Panc1 (cell line): ENCODE measurements around the gene CBLL1. TPM values are rescaled to one million over a fixed set of nuclear protein-coding genes. Genes with fewer than 3 reads are reported as not detected.

Experiments used
- ATAC-seq: fragments of 200-7000 bp; cut with Tn5 transposase; 2 replicates; pipeline ENCODE4 v1.9.1; 2020; ENCODE audit warnings: mild to moderate bottlenecking, moderate library complexity
- BruUV-seq: library from RNA; stranded (reverse); fragments of 400-500 nt; replicated peaks from 2 replicates; lab custom pipeline; 2021; lab: Mats Ljungman, UMichigan
- CTCF ChIA-PET: fragments of 300-600 bp; sonication (Branson Sonifier 250); formaldehyde crosslinking; loops from one replicate; lab custom pipeline; 2022; ENCODE audit warnings: antibody characterized with exemption; lab: Charles Lee
- POLR2A ChIA-PET: fragments of 300-600 bp; sonication (Branson Sonifier 250); formaldehyde crosslinking; loops from one replicate; lab custom pipeline; 2022; ENCODE audit warnings: antibody characterized with exemption; lab: Charles Lee
- DNase-seq: peaks from one replicate; pipeline ENCODE4 v3.0.0-alpha.2; 2010; ENCODE audit warnings: low read depth, low spot score
- H3K27ac ChIP-seq: 2 replicates; pipeline ENCODE4 v1.5.1; 2011; ENCODE audit warnings: mild to moderate bottlenecking, low read length, inconsistent platforms
- H3K27me3 ChIP-seq: fragments of 200-500 bp; sonication (Bioruptor generic); 2 replicates; pipeline ENCODE4 v1.6.0; 2014; ENCODE audit warnings: low read length, inconsistent platforms; ENCODE audit not compliant: control insufficient read depth, insufficient read depth
- H3K36me3 ChIP-seq: fragments of 200-500 bp; sonication (Bioruptor generic); 2 replicates; pipeline ENCODE4 v1.5.1; 2014; ENCODE audit warnings: inconsistent platforms, mild to moderate bottlenecking, low read length, moderate library complexity; ENCODE audit not compliant: control insufficient read depth, insufficient read depth
- H3K4me1 ChIP-seq: 2 replicates; pipeline ENCODE4 v1.5.1; 2011; ENCODE audit warnings: inconsistent platforms, mild to moderate bottlenecking, low read length, moderate library complexity; ENCODE audit not compliant: control insufficient read depth, insufficient read depth
- H3K4me3 ChIP-seq, 2 experiments: 2 replicates each; pipeline ENCODE4 v1.5.1; 2011 to 2012; ENCODE audit warnings: low read depth in 2 of 2, low read length in 2 of 2, mild to moderate bottlenecking in 2 of 2, inconsistent platforms in 1 of 2, moderate library complexity in 1 of 2
- H3K9me3 ChIP-seq: fragments of 200-500 bp; sonication (Bioruptor generic); 2 replicates; pipeline ENCODE4 v1.5.1; 2014; ENCODE audit warnings: low read depth, mild to moderate bottlenecking, inconsistent platforms, low read length, moderate library complexity; ENCODE audit not compliant: control insufficient read depth, insufficient read depth
- POLR2AphosphoS5 ChIP-seq: IDR thresholded peaks from 2 replicates; pipeline ENCODE4 v1.6.1; 2012; ENCODE audit warnings: mild to moderate bottlenecking, low read depth, low read length, moderate library complexity
- SIN3A ChIP-seq: IDR thresholded peaks from 2 replicates; pipeline ENCODE4 v1.6.1; 2012; ENCODE audit warnings: low read depth, mild to moderate bottlenecking, low read length, moderate library complexity, borderline replicate concordance; ENCODE audit not compliant: insufficient read depth
- TCF7L2 ChIP-seq: IDR thresholded peaks from 2 replicates; pipeline ENCODE4 v1.6.1; 2011; ENCODE audit warnings: mild to moderate bottlenecking, low read depth, low read length, inconsistent platforms
- in situ Hi-C: cut with HindIII; loops from 2 replicates; pipeline ENCODE4 v1.10.0; 2016; ENCODE audit warnings: low sequenced_read_pairs, low pct_unique_long_range_greater_than_20kb
- intact Hi-C: fragments of 100-400 bp; cut with micrococcal nuclease; formaldehyde crosslinking; loops from one replicate; pipeline ENCODE4 v1.10.0; 2022; ENCODE audit not compliant: unreplicated experiment
- total RNA-seq: library from RNA; stranded (reverse); gene quantifications from one replicate; pipeline ENCODE4 v1.2.1, GENCODE V29; 2021; ENCODE audit not compliant: unreplicated experiment
- TF ChIP-seq, protein P1 (sequence below), 2 experiments: IDR thresholded peaks; 2 replicates each; pipeline ENCODE4 v1.6.1; 2011 to 2012; ENCODE audit warnings: low read depth in 2 of 2, control low read depth in 1 of 2, low read length in 1 of 2, mild to moderate bottlenecking in 1 of 2, moderate library complexity in 1 of 2; ENCODE audit not compliant: insufficient read depth in 1 of 2
- TF ChIP-seq, protein P2 (sequence below): fragments of 450-650 bp; IDR thresholded peaks from 2 replicates; pipeline ENCODE4 v1.5.1; 2017; ENCODE audit warnings: mild to moderate bottlenecking

Gene CBLL1
- total RNA-seq, 1 experiment from 2014 or later, result 34.7 TPM

DNA sequence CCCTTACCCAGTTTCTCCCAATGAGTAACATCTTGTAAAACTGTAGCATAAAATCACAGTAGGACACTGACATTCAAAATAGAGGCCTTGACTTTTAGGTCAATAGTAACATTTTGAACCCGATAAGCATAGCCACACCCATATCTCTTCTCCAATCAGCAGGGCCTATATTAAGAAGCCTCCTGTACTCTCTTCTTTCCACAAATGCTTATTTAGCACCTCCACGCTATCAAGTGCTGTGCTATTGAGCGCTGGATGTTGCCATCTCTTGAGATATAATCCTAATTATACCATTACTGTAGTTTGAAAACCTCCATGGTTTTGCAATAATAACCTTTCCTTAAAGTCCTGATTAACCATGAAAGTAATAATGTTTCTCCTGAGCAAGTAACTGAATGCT is 40.1 kb upstream of the CBLL1 start:
- TF ChIP-seq, protein P1, sequence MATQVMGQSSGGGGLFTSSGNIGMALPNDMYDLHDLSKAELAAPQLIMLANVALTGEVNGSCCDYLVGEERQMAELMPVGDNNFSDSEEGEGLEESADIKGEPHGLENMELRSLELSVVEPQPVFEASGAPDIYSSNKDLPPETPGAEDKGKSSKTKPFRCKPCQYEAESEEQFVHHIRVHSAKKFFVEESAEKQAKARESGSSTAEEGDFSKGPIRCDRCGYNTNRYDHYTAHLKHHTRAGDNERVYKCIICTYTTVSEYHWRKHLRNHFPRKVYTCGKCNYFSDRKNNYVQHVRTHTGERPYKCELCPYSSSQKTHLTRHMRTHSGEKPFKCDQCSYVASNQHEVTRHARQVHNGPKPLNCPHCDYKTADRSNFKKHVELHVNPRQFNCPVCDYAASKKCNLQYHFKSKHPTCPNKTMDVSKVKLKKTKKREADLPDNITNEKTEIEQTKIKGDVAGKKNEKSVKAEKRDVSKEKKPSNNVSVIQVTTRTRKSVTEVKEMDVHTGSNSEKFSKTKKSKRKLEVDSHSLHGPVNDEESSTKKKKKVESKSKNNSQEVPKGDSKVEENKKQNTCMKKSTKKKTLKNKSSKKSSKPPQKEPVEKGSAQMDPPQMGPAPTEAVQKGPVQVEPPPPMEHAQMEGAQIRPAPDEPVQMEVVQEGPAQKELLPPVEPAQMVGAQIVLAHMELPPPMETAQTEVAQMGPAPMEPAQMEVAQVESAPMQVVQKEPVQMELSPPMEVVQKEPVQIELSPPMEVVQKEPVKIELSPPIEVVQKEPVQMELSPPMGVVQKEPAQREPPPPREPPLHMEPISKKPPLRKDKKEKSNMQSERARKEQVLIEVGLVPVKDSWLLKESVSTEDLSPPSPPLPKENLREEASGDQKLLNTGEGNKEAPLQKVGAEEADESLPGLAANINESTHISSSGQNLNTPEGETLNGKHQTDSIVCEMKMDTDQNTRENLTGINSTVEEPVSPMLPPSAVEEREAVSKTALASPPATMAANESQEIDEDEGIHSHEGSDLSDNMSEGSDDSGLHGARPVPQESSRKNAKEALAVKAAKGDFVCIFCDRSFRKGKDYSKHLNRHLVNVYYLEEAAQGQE (IDR thresholded peaks at IDR 0.05; ENCODE audit: insufficient read depth in 1 of 2, low read depth in 2 of 2, low read length in 1 of 2), result no peak
- TF ChIP-seq, protein P2, sequence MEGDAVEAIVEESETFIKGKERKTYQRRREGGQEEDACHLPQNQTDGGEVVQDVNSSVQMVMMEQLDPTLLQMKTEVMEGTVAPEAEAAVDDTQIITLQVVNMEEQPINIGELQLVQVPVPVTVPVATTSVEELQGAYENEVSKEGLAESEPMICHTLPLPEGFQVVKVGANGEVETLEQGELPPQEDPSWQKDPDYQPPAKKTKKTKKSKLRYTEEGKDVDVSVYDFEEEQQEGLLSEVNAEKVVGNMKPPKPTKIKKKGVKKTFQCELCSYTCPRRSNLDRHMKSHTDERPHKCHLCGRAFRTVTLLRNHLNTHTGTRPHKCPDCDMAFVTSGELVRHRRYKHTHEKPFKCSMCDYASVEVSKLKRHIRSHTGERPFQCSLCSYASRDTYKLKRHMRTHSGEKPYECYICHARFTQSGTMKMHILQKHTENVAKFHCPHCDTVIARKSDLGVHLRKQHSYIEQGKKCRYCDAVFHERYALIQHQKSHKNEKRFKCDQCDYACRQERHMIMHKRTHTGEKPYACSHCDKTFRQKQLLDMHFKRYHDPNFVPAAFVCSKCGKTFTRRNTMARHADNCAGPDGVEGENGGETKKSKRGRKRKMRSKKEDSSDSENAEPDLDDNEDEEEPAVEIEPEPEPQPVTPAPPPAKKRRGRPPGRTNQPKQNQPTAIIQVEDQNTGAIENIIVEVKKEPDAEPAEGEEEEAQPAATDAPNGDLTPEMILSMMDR, result no peak
- TF ChIP-seq SIN3A, result no peak
- no peak for TF ChIP-seq TCF7L2
- no peak for TF ChIP-seq POLR2AphosphoS5
- DNase-seq (no peak), ATAC-seq (no peak)
- intact Hi-C loops, result no loop called here
- ChIA-PET POLR2A (no interaction called here), CTCF (no interaction called here)
- Histone ChIP-seq H3K27me3 (peaks cover 12% of the 10 kb centered on the region; the same call in 1 of the 2 replicates), H3K4me1 (no peaks in the 10 kb centered on the region), H3K9me3 (no peaks in the 10 kb centered on the region), H3K36me3 (no peaks in the 10 kb centered on the region), H3K4me3 (no peak overlapping the region), H3K27ac (no peak overlapping the region)
- no TSS peak for BruUV-seq
- in situ Hi-C loops, result no loop called here

DNA sequence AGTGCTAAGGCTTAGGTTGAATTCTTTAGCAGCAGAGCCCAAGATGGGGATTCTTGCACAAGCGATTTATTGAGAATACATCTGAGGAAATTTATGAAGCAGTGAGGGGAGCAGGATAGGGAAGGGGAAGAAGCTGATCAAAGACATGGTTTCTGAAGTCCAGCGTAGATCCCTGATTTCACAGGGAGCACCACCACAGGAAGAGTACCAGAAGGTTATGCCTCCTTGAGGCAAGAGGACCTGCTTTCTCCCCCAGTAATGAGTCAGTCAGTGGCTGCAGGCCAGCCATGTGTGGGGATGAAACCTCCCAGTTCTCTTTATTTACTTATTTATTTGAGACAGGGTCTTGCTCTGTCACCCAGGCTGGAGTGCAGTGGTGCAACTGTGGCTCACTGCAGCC is 35.0 kb upstream of the CBLL1 start:
- no peak overlapping the region for H3K27ac ChIP-seq
- no peak for DNase-seq
- ATAC-seq, result no peak
- H3K4me3 ChIP-seq, result no peak overlapping the region
- no peaks in the 10 kb centered on the region for H3K9me3 ChIP-seq
- BruUV-seq, result no TSS peak
- no peaks in the 10 kb centered on the region for H3K36me3 ChIP-seq
- in situ Hi-C loops (no loop called here), intact Hi-C loops (no loop called here)
- POLR2A ChIA-PET, result no interaction called here
- no peaks in the 10 kb centered on the region for H3K4me1 ChIP-seq
- TF ChIP-seq, protein P2, result no peak
- TF ChIP-seq POLR2AphosphoS5 (no peak), TCF7L2 (no peak), SIN3A (no peak)
- TF ChIP-seq, protein P1 (IDR thresholded peaks at IDR 0.05; ENCODE audit: insufficient read depth in 1 of 2, low read depth in 2 of 2, low read length in 1 of 2), result no peak
- CTCF ChIA-PET, result no interaction called here
- peaks cover 8% of the 10 kb centered on the region; the same call in 1 of the 2 replicates for H3K27me3 ChIP-seq
